Activated naive CD4-positive, alpha-beta T cell treated with anti-CD3 and anti-CD28 coated beads, Interleukin-2, amount 50 U/mL, for 16 hours (primary cell): ENCODE data around the gene MLLT1.
"Not testable (repeated sequence)": the region's sequence is repeated elsewhere in the genome, so short reads cannot be mapped to it uniquely, and the experiment has no call there.

Experiments used
- DNase-seq: peaks from one replicate; pipeline ENCODE4 v3.0.0-alpha.2; 2020

The MLLT1 gene, protein sequence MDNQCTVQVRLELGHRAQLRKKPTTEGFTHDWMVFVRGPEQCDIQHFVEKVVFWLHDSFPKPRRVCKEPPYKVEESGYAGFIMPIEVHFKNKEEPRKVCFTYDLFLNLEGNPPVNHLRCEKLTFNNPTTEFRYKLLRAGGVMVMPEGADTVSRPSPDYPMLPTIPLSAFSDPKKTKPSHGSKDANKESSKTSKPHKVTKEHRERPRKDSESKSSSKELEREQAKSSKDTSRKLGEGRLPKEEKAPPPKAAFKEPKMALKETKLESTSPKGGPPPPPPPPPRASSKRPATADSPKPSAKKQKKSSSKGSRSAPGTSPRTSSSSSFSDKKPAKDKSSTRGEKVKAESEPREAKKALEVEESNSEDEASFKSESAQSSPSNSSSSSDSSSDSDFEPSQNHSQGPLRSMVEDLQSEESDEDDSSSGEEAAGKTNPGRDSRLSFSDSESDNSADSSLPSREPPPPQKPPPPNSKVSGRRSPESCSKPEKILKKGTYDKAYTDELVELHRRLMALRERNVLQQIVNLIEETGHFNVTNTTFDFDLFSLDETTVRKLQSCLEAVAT

DNA sequence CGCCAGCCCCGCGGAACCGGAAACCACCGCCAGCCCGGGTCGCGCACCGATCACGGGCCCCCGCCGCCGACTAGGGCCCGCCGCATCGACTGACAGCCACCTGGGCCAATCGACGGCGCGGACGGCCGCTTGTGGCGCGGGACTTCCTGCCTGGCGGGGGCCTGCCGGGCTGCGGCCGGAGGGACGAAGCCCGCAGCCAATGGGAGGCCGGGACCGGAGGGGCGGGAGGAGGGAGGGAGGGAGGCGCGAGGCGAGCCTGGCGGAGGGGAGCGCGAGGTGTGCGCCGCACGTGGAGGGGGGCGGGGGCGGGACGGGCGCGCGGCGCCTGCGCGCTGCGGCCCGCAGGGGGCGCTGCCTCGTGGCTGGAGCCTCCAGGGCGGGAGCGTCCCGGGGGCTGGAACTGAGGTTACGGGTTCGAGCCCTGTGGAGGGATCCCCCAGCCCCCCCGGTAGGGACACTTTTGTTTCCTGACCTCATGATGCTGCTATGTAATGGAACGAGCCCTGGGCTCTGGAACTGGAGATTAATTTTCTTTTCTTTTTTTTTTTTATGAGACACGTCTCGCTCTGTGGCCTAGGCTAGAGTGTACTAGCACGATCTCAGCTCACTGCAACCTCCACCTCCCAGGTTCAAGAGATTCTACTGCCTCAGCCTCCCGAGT, at the start of gene MLLT1:
TSS of gene MLLT1 (minus strand) at position 45 of the 661 bp plus-strand sequence. CDS start 191 bp downstream, outside the sequence.
- peak; percentile 98 for DNase-seq

DNA sequence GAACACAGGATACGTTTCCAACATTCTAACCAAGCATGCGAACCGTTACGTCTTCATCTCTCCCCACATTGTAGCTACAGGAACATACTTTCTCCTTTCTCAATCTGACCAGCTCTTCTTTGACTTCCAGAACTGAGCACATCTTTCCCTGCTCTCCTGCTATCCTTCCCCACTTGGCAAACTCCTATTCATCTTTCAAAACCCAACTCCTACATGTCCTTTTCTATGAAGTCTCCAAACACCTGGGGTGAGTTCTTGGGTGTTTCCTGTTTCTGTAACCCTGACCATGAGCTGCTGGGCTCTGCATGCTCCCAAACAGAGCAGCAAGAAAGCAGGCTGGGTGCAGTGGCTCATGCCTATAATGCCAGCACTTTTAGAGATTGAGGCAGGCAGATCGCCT, 47.0 kb upstream of the MLLT1 start:
- DNase-seq, result no peak

DNA sequence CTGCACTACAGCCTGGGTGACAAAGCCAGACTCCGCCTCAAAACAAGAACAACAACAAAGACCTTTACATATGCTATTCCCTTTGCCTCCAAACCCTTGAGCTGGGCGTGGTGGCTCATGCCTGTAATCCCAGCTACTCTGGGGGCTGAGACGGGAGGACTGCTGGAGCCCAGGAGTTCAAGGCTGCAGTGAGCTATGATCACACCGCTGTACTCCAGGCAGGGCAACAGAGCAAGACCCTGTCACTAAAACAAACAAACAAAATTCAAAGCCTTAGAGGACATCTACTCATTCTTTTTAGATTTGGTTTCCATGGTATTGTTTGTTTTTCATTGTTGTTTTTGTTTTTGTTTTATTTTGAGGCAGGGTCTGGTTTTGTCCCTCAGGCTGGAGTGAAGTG, 45.8 kb upstream of the MLLT1 start:
- no peak for DNase-seq

DNA sequence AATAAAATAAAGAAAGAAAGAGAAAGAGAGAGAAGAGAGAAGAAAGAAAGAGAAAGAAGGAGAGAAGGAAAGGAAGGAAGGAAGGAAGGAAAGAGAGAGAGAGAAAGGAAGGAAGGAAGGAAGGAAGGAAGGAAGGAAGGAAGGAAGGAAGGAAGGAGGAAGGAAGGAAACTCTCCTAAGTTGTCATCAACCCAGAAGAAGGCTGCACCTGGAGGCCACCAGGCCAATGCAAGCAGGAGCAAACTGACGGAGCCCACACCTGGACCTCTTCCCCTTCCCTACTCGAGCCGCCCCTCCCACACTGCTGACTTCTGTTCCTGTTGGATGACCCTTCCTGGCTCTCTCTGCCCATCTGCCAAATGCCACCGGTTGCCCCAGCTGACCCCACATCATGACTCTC, 45.0 kb upstream of the MLLT1 start:
- no peak for DNase-seq

DNA sequence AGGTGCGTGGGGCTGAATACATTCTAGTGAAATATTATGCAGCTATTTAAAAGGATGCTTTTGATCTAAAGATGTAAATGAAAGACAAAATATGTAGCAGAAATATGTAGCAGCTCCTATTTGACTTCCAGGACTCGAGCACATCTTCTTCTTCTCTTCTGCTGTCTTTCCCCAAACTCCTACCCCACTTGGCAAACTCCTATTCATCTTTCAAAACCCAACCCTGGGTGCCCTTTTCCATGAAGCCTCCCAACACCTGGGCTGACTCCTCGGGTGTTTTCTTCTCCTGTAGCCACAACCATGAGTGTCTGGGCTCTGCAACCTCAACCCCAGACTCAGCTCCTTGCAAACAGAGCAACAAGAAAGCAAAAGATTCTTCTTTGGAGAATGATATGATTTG, 42.5 kb upstream of the MLLT1 start:
- no peak for DNase-seq

DNA sequence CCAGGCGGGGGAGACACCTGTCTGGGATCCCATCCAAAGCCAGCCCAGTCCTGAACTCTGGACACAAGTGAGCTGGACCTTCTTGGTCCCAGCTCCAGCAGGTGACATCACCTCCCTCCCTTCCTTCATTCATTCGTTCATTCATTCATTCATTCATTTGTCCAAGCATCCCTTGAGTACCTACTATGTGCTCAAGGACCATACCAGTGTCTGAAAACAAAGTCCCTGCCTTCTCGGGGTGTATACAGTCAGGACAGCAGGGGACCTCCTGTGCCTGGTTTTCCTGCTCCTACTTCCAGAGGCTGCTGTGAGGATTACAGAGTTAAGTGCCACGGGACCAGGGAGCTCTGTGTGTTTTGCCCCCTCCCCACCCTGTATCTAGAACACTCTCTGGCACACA, 39.6 kb upstream of the MLLT1 start:
- no peak for DNase-seq

DNA sequence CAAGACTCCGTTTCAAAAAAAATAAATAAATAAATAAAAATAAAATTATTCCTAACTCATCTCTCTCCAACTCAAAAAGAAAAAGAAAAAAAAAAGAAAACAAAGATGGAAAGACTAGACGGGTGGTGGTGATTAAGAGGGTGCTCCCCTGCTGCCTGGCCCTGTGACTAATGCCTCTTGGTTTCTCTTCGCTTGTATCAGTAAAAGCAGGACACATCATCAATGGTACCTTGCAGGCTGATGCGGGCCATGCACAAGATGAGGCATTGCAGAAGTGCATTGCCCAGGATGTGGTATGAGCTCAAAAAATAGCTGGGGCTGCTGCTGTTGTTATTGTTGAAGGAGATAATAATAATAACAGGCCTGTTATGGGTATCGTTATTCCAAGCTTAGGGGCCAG, 39.0 kb upstream of the MLLT1 start:
- DNase-seq, result no peak

DNA sequence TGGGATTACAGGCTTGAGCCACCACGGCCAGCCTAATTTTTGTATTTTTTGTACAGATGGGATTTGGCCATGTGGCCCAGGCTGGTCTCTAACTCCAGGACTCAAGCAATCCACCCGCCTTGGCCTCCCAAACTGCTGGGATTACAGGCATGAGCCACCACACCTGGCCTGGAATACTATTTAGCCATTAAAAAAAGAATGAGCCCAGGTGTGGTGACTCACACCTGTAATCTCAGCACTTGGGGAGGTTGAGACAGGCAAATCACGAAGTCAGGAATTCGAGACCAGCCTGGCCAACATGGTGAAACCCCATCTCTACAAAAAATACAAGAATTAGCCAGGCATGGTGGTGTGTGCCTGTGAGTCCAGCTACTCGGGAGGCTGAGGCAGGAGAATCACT, 35.9 kb upstream of the MLLT1 start:
- not testable (repeated sequence) for DNase-seq

DNA sequence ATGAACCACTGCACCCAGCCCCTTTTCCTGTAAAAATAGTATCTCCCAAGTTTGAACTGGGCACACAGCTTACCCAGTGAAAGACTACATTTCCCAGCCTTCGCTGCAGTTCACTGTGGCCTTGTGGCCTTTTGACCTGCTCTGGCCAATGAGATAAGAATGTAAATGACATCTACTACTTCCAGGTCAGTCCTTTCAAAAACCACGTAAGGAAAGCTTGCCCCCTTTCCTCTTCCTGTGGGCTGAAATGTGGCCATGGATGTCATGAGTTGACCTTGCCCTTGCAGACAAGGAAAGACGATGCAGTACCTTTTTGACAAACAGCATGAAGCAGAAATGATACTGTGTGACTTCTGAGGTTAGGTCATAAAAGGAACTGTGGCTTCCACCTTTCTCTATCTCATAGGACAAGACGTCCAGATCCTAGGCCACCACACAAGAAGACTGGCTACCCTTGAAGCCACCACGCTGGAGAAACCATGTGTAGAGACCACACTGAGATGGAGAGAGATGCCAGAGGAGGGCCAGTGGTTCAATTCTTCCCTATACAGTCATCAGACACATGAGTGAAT, 33.7 kb upstream of the MLLT1 start:
- no peak for DNase-seq

DNA sequence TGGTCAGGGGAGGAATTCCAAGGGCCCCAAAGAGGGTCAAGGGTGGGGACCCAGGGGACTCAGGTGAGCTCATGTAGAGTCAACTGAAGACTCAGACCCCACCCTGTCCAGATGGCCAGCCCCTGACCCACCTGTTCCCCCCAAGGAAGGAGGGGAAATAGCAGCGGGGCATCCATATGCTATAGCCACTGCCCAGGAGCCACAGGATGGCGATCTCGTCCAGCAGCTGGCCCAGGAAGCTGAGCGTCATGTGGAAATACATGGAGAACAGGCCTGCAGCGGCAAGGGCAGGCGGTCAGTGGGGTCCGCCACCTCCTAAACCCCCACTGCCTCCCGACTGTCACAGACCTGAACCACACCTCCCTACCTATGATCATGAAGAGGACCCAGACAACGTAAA, 32.2 kb upstream of the MLLT1 start:
- DNase-seq, result no peak

DNA sequence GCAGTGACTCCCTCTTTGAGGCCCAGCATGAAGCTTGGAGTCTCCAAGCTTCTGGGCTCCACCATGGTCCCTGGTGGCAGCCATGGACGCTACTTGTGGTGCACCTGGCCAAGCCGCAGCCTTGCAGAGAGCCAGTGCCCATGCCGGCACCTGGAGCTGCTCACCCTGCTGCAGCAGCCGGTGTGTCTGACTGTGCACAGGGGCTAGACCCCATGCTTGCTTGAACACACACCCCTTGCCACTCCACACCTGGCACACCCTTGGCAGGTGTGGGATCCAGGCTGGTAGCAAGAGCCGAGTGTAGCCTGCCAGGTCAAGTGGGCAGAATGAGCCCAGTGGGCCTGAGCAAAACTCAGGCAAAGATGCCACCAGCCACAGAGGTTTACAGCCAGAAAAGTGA, 18.6 kb upstream of the MLLT1 start:
- no peak for DNase-seq

DNA sequence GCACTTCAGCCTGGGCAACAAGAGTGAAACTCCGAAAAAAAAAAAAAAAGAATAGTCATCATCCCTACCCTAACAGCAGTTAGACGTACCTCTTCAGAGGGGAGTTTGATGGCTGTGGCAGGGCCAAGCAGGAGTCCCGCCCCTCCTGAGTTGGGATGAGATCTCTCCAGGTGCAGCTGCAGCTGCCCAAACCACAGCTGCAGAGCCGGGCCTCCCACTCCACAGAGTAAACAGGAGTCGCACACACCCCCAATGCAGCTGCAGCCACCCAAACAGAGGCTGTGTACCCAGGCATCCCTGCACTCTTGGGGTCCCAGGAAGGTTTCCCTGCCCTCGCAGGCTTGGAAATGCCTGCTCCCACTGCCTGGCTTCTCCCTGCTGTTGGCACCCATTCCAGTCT, 17.4 kb upstream of the MLLT1 start:
- no peak for DNase-seq

DNA sequence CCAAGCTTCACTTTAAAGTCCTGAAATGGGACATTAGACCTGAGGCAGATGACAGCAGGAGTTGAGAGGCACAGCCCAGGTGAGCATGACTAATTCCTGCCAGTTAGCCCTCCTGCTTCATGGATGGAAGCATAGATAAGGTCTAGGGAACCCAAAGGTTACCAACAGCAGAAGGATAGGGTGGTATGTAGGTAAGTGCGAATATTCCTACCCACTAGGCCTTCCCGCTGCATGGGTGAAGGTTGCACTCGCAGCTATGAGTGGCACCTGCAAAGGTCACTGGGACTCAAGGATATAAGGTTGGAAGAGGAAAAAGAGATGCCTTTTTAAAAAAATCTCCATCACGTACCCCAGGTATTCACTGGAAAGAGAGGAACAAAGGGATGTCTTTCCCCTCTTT, 12.2 kb upstream of the MLLT1 start:
- no peak for DNase-seq

DNA sequence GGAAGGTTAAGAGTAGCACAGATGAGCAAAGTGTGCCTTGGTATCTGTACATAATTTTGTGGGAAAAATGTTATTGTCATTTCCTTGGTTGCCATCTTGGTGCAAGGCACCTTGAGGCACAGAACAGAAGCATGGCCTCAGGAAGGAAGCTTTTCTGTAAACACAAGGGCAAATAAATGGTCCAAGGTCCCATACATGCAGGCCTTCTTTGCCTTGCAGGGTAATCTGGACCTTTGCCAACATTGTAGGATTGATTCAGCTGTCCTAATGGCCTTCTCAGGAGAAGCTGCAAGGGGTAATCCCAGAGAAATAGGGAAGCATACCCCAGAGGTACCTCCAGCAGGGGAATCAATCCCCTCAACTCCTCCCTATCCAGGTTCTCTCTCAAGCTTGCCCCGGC, 9.0 kb upstream of the MLLT1 start:
- DNase-seq, result no peak

DNA sequence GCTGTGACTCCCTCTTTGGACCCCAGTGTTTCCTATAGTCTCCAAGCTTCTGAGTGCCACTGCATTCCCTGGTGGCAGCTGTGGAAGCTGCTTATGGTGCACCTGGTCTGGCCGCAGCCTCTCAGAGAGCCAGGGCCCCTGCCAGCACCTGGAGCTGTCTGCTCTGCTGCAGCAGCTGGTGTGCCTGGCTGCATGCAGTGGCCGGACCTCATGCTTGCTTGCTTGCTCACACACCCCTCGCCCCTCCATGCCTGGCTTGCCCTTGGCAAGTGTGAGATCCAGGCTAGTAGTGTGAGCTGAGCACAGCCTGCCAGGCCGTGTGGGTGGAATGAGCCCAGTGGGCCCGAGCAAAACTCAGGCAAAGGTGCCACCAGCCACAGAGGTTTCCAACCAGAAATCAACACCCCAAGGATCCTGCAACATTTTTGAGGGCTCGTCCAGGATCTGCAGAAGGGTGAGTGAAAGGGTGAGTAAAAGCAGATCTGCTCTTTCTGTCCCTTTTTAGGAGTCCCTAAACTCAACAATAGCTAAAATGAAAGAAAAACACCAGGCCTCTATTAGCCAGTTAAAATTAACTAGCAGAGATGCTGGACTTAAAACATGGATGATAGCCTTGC, 7.6 kb upstream of the MLLT1 start:
- DNase-seq, result no peak

DNA sequence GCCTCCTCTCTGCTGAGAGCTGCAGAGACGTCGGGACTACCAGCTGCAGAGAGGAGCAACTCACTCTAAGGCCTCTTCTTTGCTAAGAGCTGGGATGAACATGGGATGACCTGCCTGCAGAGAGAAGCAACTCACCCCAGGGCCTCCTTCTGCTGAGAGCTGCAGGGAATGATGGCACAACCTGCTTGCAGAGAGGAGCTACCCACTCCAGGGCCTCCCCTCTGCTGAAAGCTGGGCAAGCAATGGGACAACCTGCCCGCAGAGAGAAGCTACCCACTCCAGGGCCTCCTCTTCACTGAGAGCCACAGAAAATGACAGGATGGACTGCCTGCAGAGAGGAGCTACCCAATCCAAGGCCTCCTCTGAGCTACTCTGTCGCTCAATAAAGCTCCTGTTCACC, 6.9 kb upstream of the MLLT1 start:
- no peak for DNase-seq

DNA sequence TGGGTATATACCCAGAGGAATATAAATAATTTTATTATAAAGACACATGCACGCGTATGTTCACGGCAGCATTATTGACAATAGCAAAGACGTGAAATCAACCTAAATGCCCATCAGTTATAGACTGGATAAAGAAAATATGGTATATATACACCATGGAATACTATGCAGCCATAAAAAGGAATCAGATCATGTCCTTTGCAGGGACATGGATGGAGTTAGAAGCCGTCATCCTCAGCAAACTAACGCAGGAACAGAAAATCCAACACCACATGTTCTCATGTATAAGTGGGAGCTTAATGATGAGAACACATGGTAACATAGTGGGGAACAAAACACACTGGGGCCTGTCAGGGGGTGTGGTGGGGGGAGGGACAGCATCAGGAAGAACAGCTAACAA, 2.6 kb upstream of the MLLT1 start:
- not testable (repeated sequence) for DNase-seq

DNA sequence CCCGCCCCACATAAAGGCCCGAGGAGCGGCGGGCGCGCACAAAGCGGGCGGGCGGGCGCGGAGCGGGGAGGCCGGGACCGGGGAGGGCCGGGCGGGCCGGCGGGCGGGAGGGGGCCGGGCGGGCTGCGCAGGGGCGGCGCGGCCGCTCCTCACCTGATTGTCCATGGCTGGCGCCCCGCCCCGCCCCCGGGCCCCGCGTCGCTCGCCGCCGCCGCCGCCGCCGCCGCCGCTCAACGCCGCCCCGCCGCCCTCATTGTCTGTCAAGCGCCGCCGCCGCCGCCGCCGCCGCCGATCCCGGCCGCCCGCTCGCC, 200 bp downstream of the MLLT1 start:
- no peak for DNase-seq

DNA sequence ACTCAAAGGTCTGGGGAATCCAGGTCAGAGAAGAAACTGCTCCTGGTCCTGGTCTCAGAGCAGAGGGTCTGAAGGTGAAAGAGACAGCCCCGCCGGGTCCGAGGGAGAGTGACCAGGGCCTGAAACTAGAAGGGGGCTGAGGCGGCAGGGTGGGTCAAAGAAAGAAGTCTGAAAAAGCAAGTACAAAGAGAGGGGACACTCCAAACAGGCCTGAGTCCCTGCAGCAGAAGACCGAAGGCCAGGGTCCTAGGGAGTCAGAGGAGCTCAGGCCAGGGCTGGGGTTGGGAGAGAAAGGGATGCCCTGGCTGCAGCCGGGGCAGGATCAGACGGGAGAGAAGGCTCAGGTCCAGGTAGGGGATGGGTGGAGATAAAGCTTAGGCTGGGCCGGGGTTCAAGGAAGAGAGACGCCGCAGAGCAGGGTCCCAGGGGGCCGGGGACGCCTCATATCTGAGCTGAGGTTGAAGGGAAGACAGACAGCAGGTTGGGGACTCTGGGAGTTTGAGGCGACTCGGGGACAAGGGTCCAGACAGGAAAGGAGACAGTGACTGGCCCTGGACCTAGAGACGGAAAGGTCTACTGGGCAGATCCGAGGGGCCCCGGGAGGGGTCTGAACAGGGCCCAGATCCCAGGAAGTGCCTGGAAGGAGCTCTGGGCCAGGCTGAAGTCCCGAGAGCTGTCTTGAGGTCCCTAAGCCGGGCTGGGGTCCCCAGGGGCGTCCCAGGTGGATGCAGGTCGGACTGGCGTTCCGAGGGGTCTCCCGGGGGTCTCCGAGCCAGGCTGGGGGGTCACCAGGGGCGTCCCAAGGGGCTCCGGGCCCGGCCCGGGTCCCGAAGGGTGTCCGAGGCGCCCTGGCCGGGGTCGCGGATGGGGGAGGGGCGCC, 795 bp downstream of the MLLT1 start:
- DNase-seq, result no peak

DNA sequence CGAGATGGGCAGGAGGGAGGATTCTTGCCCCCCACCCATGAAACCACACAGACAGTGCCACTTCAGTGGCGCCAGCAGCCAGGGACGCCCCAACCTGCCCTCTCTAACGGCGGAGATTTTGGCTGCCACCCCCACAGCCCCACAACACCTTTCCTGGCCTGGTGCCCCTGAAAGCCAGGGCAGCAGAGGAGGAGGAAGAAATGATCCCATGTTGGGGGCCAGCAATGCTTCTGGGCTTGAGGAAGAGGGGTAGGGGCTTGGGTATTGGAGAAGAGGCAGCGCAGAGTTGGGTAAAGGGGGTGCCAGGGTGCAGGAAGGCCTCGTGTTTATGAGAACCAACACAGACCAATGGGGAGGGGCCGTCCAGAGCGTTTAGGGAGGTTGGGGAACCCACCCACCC, 1.7 kb downstream of the MLLT1 start:
- no peak for DNase-seq

DNA sequence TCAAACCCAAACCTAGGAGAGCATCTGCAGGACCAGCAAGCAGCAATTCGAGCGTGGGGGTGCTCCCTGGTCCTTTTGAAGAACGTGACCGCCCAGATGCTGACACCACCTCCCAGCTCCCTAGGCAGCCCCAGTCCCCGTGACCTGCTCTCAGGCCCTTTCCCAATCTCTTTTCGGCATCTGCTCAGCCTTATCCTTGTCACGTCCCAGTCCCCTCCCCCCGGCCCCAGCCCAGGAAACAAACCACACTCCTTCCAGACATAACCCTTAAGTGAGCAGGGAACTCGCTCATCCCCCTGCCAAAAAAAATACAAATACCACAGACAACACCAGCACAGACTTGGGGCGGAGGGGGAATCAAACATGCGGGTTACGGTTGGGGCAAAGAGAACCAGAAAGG, 3.3 kb downstream of the MLLT1 start:
- no peak for DNase-seq

DNA sequence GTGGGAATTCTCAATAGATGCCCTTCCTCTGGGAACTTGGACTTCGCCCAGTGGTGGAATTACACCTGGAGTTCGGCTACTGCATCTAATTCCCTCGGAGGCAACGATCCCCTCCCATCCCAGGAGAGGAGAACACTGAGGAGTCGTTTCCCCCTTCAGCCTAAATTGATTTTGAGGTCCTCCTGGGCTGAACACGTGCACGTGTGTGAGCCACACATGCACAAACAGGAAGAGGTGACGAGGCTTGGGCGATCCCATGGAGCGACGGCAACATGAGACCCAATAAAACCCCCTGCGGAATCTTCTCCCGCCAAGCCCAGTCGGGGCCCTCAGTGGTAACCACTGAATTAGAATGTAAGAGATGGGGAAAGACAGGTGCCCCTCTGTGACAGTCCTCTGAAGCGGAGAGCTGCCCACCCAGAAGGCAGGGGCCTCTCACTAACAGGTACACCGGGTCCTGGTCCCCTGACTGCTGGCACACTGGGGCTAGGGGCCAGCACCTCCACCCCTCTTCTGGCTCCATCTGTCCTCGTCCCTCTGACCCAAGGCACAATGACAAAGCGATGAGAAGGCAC, 4.5 kb downstream of the MLLT1 start:
- no peak for DNase-seq
